SU-DHL-6 (cell line): Measurements from ENCODE around the gene RASSF10.

Experiments
- H2AFZ ChIP-seq: fragments of 200-600 bp; sonication (generic); 2 replicates; pipeline ENCODE4 v1.6.1; 2014; ENCODE audit warnings: low read depth, mild to moderate bottlenecking, moderate library complexity, mixed read lengths, antibody characterized with exemption, low read length; ENCODE audit not compliant: severe bottlenecking
- H3F3A ChIP-seq: fragments of 200-600 bp; shearing (Covaris generic); 2 replicates; pipeline ENCODE4 v1.6.0; 2016; ENCODE audit warnings: antibody characterized with exemption, mild to moderate bottlenecking; ENCODE audit not compliant: insufficient read depth
- H3K27ac ChIP-seq: fragments of 200-600 bp; sonication (generic); 2 replicates; pipeline ENCODE4 v1.5.1; 2016; ENCODE audit warnings: low read depth, mild to moderate bottlenecking, low read length, moderate library complexity, mixed read lengths
- H3K27me3 ChIP-seq: fragments of 200-600 bp; sonication (generic), shearing (Covaris generic); 2 replicates; pipeline ENCODE4 v1.6.0; 2014; ENCODE audit warnings: mild to moderate bottlenecking, low read length
- H3K36me3 ChIP-seq: fragments of 200-600 bp; sonication (generic); 2 replicates; pipeline ENCODE4 v1.6.1; 2014; ENCODE audit warnings: mild to moderate bottlenecking, low read length, mixed read lengths
- H3K4me2 ChIP-seq: fragments of 300-600, 200-600 bp; shearing (Covaris generic), sonication (generic); 2 replicates; pipeline ENCODE4 v1.6.0; 2014; ENCODE audit warnings: low read length, low read depth, mild to moderate bottlenecking; ENCODE audit not compliant: poor library complexity, severe bottlenecking
- H3K4me3 ChIP-seq: fragments of 200-600 bp; sonication (generic); 2 replicates; pipeline ENCODE4 v1.5.1; 2014; ENCODE audit warnings: antibody characterized with exemption, low read length, mild to moderate bottlenecking, mixed read lengths; ENCODE audit not compliant: insufficient read depth, poor library complexity, severe bottlenecking
- H3K79me2 ChIP-seq: fragments of 200-600 bp; sonication (generic); 2 replicates; pipeline ENCODE4 v1.6.1; 2014; ENCODE audit warnings: mild to moderate bottlenecking, low read length, moderate library complexity; ENCODE audit not compliant: insufficient read depth
- H3K9ac ChIP-seq: fragments of 200-600 bp; sonication (generic); 2 replicates; pipeline ENCODE4 v1.7.0; 2014; ENCODE audit warnings: mild to moderate bottlenecking, low read length
- H3K9me2 ChIP-seq: fragments of 200-600 bp; sonication (generic); replicated peaks from 2 replicates; pipeline ENCODE4 v1.6.1; 2014; ENCODE audit warnings: low read length; ENCODE audit not compliant: insufficient read depth
- H3K9me3 ChIP-seq: fragments of 200-600 bp; sonication (generic); 2 replicates; pipeline ENCODE4 v1.6.1; 2014; ENCODE audit warnings: low read length, mixed read lengths; ENCODE audit not compliant: insufficient read depth
- H4K20me1 ChIP-seq: fragments of 200-600 bp; sonication (generic); 2 replicates; pipeline ENCODE4 v1.6.1; 2014; ENCODE audit warnings: low read depth, mild to moderate bottlenecking, antibody characterized with exemption, low read length, moderate library complexity, mixed read lengths
- CTCF ChIP-seq: fragments of 200-600 bp; sonication (generic); IDR thresholded peaks from one replicate; pipeline ENCODE4 v1.5.1; 2017; ENCODE audit warnings: antibody characterized with exemption, mild to moderate bottlenecking, low read length, moderate library complexity; ENCODE audit not compliant: insufficient read depth, poor library complexity, severe bottlenecking
- EZH2phosphoT487 ChIP-seq: fragments of 200-600 bp; sonication (generic), shearing (Covaris generic); conservative IDR thresholded peaks from 2 replicates; pipeline ENCODE4 v1.6.1; 2018; ENCODE audit warnings: mild to moderate bottlenecking, antibody characterized with exemption, low read length, moderate library complexity, mixed read lengths

The RASSF10 gene

GRCh38 chr11:12963051-12963450 lies 46.1 kb upstream of the RASSF10 start:
- H3K27me3 ChIP-seq, result no peaks in the 10 kb centered on the region
- H3K4me3 ChIP-seq, result no peak overlapping the region
- H4K20me1 ChIP-seq, result no peaks in the 10 kb centered on the region
- H3K27ac ChIP-seq, result no peak overlapping the region
- no peaks in the 10 kb centered on the region for H3K9me3 ChIP-seq
- no peaks in the 10 kb centered on the region for H3K9me2 ChIP-seq
- TF ChIP-seq CTCF (no peak), EZH2phosphoT487 (no peak)
- H3F3A ChIP-seq, result no peaks in the 10 kb centered on the region
- no peak overlapping the region for H3K4me2 ChIP-seq
- H2AFZ ChIP-seq, result no peak overlapping the region
- H3K79me2 ChIP-seq, result no peaks in the 10 kb centered on the region
- no peaks in the 10 kb centered on the region for H3K36me3 ChIP-seq
- no peak overlapping the region for H3K9ac ChIP-seq

- Histone ChIP-seq H3K27me3 (no peaks in the 10 kb centered on the region), H4K20me1 (no peaks in the 10 kb centered on the region), H3K9ac (no peak overlapping the region), H3K4me3 (no peak overlapping the region), H3K4me2 (no peak overlapping the region), H2AFZ (no peak overlapping the region), H3K79me2 (no peaks in the 10 kb centered on the region), H3K36me3 (no peaks in the 10 kb centered on the region), H3K9me3 (no peaks in the 10 kb centered on the region), H3K9me2 (no peaks in the 10 kb centered on the region), H3K27ac (no peak overlapping the region), H3F3A (no peaks in the 10 kb centered on the region)
- TF ChIP-seq EZH2phosphoT487, result no peak
- peak; percentile 93 for TF ChIP-seq CTCF
Observed at GRCh38 chr11:12963792-12964536, 45.2 kb upstream of the RASSF10 start.

GRCh38 chr11:12964650-12965049 lies 44.5 kb upstream of the RASSF10 start:
- Histone ChIP-seq H4K20me1 (no peaks in the 10 kb centered on the region), H3K36me3 (no peaks in the 10 kb centered on the region), H3K27me3 (no peaks in the 10 kb centered on the region), H2AFZ (no peak overlapping the region), H3K27ac (no peak overlapping the region), H3K9me3 (no peaks in the 10 kb centered on the region), H3K79me2 (no peaks in the 10 kb centered on the region), H3K4me3 (no peak overlapping the region), H3K9ac (no peak overlapping the region), H3K4me2 (no peak overlapping the region), H3F3A (no peaks in the 10 kb centered on the region), H3K9me2 (no peaks in the 10 kb centered on the region)
- TF ChIP-seq EZH2phosphoT487 (no peak), CTCF (no peak)
